RPMI7951 (cell line): ENCODE results near the gene ZCWPW1. TPM values are rescaled to one million over a fixed set of nuclear protein-coding genes. Genes with fewer than 3 reads are reported as not detected.
"Not testable (repeated sequence)": the region's sequence is repeated elsewhere in the genome, so short reads cannot be mapped to it uniquely, and the experiment has no call there.

ENCODE experiments used
- DNase-seq: peaks from one replicate; pipeline ENCODE4 v3.0.0-alpha.2; 2012; ENCODE audit warnings: low read depth
- total RNA-seq: library from RNA; depleted of rRNA; stranded (reverse); fragments of >200 nt; shearing (Covaris generic); gene quantifications from 2 replicates; pipeline ENCODE4 v1.2.3, GENCODE V29; 2014

Gene ZCWPW1
- total RNA-seq, 1 experiment from 2014 or later = 3.7 TPM

DNA sequence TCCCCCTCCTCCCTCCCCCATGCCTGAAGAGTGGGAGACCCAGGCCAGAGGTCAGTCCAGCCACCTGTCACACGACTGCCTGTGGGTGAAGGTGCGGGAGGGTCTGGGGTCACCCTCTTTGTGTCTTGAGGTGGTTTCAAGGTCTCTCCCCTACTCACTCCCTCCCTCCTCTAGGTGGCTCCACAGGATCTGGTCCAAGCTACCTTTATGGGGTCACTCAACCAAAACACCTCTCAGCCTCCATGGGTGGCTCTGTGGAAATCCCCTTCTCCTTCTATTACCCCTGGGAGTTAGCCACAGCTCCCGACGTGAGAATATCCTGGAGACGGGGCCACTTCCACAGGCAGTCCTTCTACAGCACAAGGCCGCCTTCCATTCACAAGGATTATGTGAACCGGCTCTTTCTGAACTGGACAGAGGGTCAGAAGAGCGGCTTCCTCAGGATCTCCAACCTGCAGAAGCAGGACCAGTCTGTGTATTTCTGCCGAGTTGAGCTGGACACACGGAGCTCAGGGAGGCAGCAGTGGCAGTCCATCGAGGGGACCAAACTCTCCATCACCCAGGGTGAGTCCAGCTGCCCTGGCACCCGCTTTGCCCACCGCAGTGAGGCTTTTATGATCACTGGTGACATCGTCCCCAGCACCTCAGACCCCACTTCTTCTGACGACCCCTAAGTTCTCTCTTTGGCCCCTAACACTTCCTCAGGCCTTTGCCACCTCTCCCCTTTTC lies 54.5 kb downstream of the ZCWPW1 start:
- not testable (repeated sequence) for DNase-seq

GRCh38 chr7:100373261-100373831 lies 55.2 kb downstream of the ZCWPW1 start, which contains the start of gene PILRA:
PILRA (plus strand) TSS chr7:100373487; CDS start chr7:100373657, 170 bp downstream.
- DNase-seq = no peak

- DNase-seq = no peak
These were observed 55.8 kb downstream of the ZCWPW1 start for GRCh38 chr7:100372694-100373093.

- DNase-seq = no peak
These were observed 56.2 kb downstream of the ZCWPW1 start for GRCh38 chr7:100372256-100372655.

GRCh38 chr7:100371561-100372171 lies 56.8 kb downstream of the ZCWPW1 start:
- no peak for DNase-seq

GRCh38 chr7:100370746-100371145 lies 57.8 kb downstream of the ZCWPW1 start:
- no peak for DNase-seq

- no peak for DNase-seq
These were observed 58.2 kb downstream of the ZCWPW1 start for GRCh38 chr7:100370303-100370702.

DNA sequence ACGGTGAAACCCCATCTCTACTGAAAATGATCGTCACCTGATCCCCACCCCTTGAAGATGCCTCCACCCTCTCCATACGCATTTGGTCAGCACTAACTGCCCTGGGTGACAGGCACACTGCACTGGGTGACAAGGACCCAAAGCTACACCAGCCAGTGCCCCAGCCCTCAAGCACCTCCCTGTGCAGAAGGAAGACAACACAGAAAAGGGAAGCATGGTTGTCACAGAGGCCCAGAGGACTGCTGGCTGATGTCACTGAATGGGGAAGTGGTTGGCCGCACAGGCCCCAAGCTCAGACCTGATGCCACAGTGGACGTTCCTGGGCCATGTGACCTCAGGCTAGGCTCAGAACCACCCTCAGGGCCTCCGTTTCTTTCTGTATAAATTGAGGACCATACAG lies 59.4 kb downstream of the ZCWPW1 start:
- DNase-seq = no peak

GRCh38 chr7:100367676-100368613 lies 60.6 kb downstream of the ZCWPW1 start:
- no peak for DNase-seq

DNA sequence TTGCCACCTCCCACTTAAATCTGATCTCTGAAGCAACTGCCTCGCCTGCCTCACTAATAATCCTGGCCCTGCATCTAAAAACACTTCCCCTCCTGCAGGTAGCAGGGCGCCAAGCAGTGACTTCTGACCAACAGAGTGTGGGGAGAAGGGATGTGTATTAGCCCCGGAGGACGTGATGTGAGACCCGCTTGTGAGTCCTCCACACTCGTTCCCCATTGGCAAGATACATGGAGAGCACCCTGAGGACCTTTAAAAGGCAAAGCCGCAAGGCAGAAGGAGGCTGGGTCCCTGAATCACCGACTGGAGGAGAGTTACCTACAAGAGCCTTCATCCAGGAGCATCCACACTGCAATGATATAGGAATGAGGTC lies 61.3 kb downstream of the ZCWPW1 start:
- DNase-seq = no peak

DNA sequence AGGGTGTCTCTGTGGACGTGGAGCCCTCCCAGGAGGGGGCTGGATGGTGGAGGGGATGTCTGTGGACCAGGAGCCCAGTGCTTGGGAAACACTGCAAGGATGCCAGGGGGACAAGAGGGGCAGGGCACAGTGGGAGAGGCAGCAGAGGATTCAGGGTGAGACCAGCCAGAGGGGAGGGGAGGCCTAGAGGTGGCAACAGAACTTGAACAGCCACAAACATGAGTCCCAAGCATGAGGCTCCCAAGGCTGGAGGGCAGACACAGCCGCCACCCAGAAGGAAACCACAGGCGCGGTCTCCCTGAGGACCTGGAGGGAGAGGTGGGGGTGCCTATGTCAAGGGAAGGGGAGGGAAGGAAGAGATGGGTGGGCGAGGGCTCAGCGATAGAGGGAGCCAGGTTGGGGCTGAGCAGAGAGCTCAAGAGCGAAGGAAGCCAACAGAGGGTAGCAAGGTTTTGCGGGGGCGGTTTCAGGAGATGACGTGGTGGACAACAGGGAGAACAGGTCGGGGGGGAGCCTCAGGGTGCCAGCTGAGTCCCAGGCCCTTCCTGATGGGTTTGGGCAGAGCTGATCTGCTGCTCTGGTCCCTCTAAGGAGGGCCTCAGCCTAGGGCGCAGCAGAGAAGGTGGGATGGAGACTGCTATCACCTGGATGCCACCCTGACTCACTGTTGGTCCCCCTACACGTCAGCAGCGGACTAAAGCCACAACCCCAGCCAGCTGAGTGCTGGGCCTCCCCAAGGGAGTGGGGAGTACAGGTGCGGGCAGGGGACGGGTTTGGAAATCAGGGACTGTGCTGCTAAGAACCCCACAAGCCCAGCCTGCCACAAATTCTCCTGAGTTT lies 61.9 kb downstream of the ZCWPW1 start:
- no peak for DNase-seq

DNA sequence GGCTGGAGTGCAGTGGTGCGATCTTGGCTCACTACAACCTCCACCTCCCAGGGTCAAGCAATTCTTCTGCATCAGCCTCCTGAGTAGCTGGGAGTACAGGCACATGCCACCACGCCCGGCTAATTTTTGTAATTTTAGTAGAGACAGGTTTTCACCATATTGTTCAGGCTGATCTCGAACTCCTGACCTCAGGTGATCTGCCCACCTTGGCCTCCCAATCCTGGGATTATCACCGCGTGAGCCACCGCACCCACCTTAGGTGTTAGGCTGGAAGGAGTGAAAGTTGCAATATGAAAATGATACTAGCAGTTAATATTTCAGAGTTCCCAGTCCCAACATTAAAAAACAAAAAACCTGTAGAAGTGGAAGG lies 62.5 kb downstream of the ZCWPW1 start:
- not testable (repeated sequence) for DNase-seq

GRCh38 chr7:100364480-100364879 lies 64.0 kb downstream of the ZCWPW1 start:
- DNase-seq = no peak

DNA sequence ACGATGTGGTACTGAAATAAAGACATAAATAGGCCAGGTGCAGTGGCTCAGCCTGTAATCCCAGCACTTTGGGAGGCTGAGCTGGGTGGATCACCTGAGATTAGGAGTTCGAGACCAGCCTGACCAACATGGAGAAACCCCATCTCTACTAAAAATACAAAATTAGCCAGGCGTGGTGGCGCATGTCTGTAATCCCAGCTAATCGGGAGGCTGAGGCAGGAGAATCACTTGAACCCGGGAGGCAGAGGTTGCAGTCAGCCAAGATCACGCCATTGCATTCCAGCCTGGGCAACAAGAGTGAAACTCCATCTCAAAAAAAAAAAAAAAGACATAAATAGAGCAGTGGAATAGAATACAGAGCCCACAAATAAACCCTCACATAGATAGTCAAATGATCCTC lies 64.7 kb downstream of the ZCWPW1 start:
- not testable (repeated sequence) for DNase-seq

GRCh38 chr7:100363098-100363497 lies 65.4 kb downstream of the ZCWPW1 start:
- no peak for DNase-seq

DNA sequence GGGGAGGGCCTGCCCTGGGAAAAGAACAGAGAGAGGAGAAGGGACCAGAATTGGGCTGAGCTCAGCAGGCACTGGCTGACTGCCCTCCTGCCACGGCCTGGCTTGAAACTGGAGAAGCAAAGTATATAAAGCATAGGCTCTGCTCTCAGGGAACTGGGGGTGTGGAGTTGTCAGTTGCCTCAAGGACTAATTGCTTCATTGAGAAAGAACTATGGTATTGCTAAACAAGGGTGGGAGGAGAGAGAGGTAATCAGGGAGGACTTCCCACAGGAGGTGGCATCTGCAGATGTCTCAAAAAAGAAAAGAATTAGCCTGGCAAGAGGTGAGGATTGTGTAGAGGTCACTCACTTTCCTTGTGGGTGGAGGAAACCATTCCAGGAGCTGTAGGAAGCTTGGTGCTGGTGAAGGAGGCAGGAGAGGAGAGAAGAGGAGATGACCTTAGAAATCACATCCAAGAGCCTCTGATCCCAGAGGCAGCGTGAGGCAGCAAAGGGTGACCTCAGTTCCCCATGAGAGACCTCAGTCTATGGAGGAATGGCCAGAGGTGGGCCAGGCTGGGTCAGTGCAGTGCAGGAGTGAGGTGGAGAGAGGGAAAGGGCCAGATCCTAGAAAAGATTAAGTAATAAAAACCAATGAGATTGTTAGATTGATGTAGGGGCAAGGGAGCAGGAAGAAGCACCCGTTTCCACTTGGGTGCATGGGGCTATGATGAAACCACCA lies 68.2 kb downstream of the ZCWPW1 start:
- no peak for DNase-seq

DNA sequence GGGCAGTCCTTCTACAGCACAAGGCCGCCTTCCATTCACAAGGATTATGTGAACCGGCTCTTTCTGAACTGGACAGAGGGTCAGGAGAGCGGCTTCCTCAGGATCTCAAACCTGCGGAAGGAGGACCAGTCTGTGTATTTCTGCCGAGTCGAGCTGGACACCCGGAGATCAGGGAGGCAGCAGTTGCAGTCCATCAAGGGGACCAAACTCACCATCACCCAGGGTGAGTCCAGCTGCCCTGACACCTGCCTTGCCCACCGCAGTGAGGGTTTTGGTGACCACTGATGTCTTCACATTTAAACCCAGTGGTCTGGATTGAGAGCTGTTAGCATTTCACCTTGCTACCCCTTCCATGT lies 69.7 kb downstream of the ZCWPW1 start:
- no peak for DNase-seq

GRCh38 chr7:100358027-100358856 lies 70.3 kb downstream of the ZCWPW1 start, which contains the start of gene PILRB:
PILRB (plus strand) TSS chr7:100358117; CDS start chr7:100358303, 186 bp downstream.
- DNase-seq = no peak

DNA sequence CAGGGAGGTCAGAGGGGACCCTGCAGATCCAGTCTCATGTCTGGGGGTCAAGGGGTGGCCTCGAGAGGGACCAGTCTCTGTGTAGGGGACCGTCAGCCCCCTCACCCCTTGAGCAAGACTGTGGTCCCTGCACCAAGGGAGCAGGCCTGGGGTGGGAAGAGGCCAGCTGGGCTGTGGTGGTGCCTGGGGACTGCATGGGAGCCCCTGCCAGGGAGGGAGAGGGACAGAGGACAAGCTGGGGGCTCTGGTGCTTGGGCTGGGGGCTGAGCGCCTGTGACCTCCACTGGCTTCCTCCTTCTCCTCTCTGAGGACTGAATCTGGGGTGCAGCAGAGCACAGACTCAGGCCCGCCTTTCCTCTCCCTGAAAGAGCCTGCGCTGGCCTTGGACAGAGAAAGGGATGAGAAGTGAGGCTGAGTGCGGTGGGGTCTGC lies 71.4 kb downstream of the ZCWPW1 start:
- DNase-seq = no peak
